Measurements from ENCODE around the gene SH3GL2. TPM values are rescaled to one million over a fixed set of nuclear protein-coding genes. Genes with fewer than 3 reads are reported as not detected.

Gene SH3GL2
- total and polyA plus RNA-seq, 2 donors (not counting 3 experiments of a cell fraction or from before 2014, with no cell fraction given) = 0.12 TPM; not detected in 1

DNA sequence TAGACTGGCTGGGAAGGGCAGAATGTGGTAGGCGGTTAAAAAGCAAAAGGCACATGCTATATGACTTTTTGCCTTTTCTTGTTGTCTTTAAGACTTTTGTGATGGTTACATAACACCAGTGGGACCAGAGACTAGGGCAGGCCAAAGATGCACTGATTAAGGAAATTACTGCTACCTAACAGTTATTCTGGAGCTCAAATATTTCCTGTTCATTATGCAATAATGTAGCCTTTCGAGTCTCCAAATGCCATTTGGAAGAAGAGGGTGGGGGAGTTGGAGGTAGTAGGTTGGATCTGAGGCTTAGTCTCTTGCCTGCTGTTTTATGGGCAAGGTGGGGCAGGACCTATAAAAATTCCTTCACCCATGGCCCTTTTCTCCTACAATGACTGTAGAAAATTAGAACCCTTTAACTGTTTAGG lies 51.7 kb downstream of the SH3GL2 start:
- H3K27ac ChIP-seq (ENCODE audit: insufficient read depth, low read depth, low read length) = no peak overlapping the region
- no peaks in the 10 kb centered on the region for H3K4me1 ChIP-seq (ENCODE audit: control insufficient read depth, extremely low read depth, insufficient read depth, low read length)
- CTCF ChIA-PET = no interaction called here
- H2AFZ ChIP-seq (ENCODE audit: low read depth, low read length) = no peak overlapping the region
- no peaks in the 10 kb centered on the region for H4K20me1 ChIP-seq (replicated peaks; ENCODE audit: control insufficient read depth, extremely low read depth, insufficient read depth, low read length)
- no peaks in the 10 kb centered on the region for H3K79me2 ChIP-seq (ENCODE audit: control insufficient read depth, insufficient read depth, low read length)
- no peaks in the 10 kb centered on the region for H3K36me3 ChIP-seq (ENCODE audit: control insufficient read depth in 2 of 2, extremely low read depth in 1 of 2, insufficient read depth in 2 of 2, low read length in 2 of 2)
- DNase-seq (ENCODE audit: low read depth, low spot score) (no peak), FAIRE-seq (no peak)
- dilution Hi-C loops (cut with MboI; ENCODE audit: extremely low pct_ligation_motif_present, low sequenced_read_pairs) (no loop called here), intact Hi-C loops (cut with micrococcal nuclease) (no loop called here)
- no peaks in the 10 kb centered on the region for H3K27me3 ChIP-seq (ENCODE audit: control insufficient read depth in 2 of 2, insufficient read depth in 2 of 2, low read length in 2 of 2)
- no peak overlapping the region for H3K9ac ChIP-seq (replicated peaks; ENCODE audit: extremely low read depth, insufficient read depth, low read length)
- no TSS peak for BruUV-seq (replicated peaks)
- POLR2A ChIA-PET = no interaction called here
- H3K4me3 ChIP-seq (replicated peaks in 1 of 3; ENCODE audit: insufficient read depth in 1 of 3, low read depth in 1 of 3, low read length in 3 of 3) = no peak overlapping the region
- TF ChIP-seq JUN (IDR thresholded peaks at IDR 0.05; ENCODE audit: borderline replicate concordance, insufficient read depth, insufficient read length, low read depth) (no peak), FOS (IDR thresholded peaks at IDR 0.05; ENCODE audit: borderline replicate concordance, insufficient read depth, low read length) (no peak), POLR2A (IDR thresholded peaks at IDR 0.05; ENCODE audit: low read depth, low read length) (no peak), MYC (IDR thresholded peaks at IDR 0.05; ENCODE audit: low read depth, low read length) (no peak), POLR2AphosphoS5 (IDR thresholded peaks at IDR 0.05; ENCODE audit: insufficient read depth, low read depth, low read length) (no peak), EZH2 (IDR thresholded peaks at IDR 0.05; ENCODE audit: borderline replicate concordance, low read depth, low read length, severe bottlenecking) (no peak)
- TF ChIP-seq, protein P1, sequence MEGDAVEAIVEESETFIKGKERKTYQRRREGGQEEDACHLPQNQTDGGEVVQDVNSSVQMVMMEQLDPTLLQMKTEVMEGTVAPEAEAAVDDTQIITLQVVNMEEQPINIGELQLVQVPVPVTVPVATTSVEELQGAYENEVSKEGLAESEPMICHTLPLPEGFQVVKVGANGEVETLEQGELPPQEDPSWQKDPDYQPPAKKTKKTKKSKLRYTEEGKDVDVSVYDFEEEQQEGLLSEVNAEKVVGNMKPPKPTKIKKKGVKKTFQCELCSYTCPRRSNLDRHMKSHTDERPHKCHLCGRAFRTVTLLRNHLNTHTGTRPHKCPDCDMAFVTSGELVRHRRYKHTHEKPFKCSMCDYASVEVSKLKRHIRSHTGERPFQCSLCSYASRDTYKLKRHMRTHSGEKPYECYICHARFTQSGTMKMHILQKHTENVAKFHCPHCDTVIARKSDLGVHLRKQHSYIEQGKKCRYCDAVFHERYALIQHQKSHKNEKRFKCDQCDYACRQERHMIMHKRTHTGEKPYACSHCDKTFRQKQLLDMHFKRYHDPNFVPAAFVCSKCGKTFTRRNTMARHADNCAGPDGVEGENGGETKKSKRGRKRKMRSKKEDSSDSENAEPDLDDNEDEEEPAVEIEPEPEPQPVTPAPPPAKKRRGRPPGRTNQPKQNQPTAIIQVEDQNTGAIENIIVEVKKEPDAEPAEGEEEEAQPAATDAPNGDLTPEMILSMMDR (IDR thresholded peaks at IDR 0.05; ENCODE audit: extremely low read depth in 1 of 2, insufficient read depth in 1 of 2, low read depth in 1 of 2, low read length in 2 of 2) = no peak
- TF ChIP-seq, protein P2, sequence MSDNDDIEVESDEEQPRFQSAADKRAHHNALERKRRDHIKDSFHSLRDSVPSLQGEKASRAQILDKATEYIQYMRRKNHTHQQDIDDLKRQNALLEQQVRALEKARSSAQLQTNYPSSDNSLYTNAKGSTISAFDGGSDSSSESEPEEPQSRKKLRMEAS (IDR thresholded peaks at IDR 0.05; ENCODE audit: insufficient read depth, insufficient read length) = no peak
- H3K9me3 ChIP-seq (replicated peaks; ENCODE audit: control insufficient read depth, insufficient read depth, low read length) = no peaks in the 10 kb centered on the region
- no peaks in the 10 kb centered on the region for H3K9me1 ChIP-seq (replicated peaks; ENCODE audit: control insufficient read depth, extremely low read depth, insufficient read depth, low read length)
- H3K4me2 ChIP-seq (ENCODE audit: insufficient read depth, low read length) = no peak overlapping the region
